Activated CD4-positive, alpha-beta T cell treated with anti-CD3 and anti-CD28 coated beads, Interleukin-2, amount 50 U/mL, for 1 hour (primary cell): ENCODE data around the gene FSTL5.
"Not testable (repeated sequence)": the region's sequence is repeated elsewhere in the genome, so short reads cannot be mapped to it uniquely, and the experiment has no call there.

ENCODE experiments used
- DNase-seq: peaks from one replicate; pipeline ENCODE4 v3.0.0-alpha.2; 2020

The FSTL5 gene

GRCh38 chr4:161823450-161823849, 340.4 kb downstream of the FSTL5 start:
- no peak for DNase-seq

GRCh38 chr4:161822174-161822573, 341.6 kb downstream of the FSTL5 start:
- DNase-seq, result no peak

- DNase-seq, result no peak
Observed at GRCh38 chr4:161817914-161818313, 345.9 kb downstream of the FSTL5 start.

- no peak for DNase-seq
Observed at GRCh38 chr4:161816958-161817357, 346.8 kb downstream of the FSTL5 start.

- DNase-seq, result no peak
Observed at GRCh38 chr4:161815841-161816240, 348.0 kb downstream of the FSTL5 start.

GRCh38 chr4:161813889-161814288, 349.9 kb downstream of the FSTL5 start:
- DNase-seq, result no peak

- DNase-seq, result no peak
Observed at GRCh38 chr4:161813389-161813788, 350.4 kb downstream of the FSTL5 start.

- no peak for DNase-seq
Observed at GRCh38 chr4:161803171-161803570, 360.6 kb downstream of the FSTL5 start.

- DNase-seq, result no peak
Observed at GRCh38 chr4:161799710-161800109, 364.1 kb downstream of the FSTL5 start.

GRCh38 chr4:161792991-161793390, 370.8 kb downstream of the FSTL5 start:
- DNase-seq, result no peak

GRCh38 chr4:161791796-161792556, 371.8 kb downstream of the FSTL5 start:
- no peak for DNase-seq

GRCh38 chr4:161767116-161767515, 396.7 kb downstream of the FSTL5 start:
- no peak for DNase-seq

- DNase-seq, result no peak
Observed at GRCh38 chr4:161762796-161763195, 401.0 kb downstream of the FSTL5 start.

GRCh38 chr4:161760008-161760407, 403.8 kb downstream of the FSTL5 start:
- no peak for DNase-seq

GRCh38 chr4:161758412-161758811, 405.4 kb downstream of the FSTL5 start:
- not testable (repeated sequence) for DNase-seq

GRCh38 chr4:161728929-161729328, 434.9 kb downstream of the FSTL5 start:
- no peak for DNase-seq

GRCh38 chr4:161721947-161722346, 441.9 kb downstream of the FSTL5 start:
- no peak for DNase-seq

- no peak for DNase-seq
Observed at GRCh38 chr4:161717084-161717483, 446.7 kb downstream of the FSTL5 start.

- DNase-seq, result no peak
Observed at GRCh38 chr4:161714931-161715330, 448.9 kb downstream of the FSTL5 start.

- no peak for DNase-seq
Observed at GRCh38 chr4:161714022-161714751, 449.6 kb downstream of the FSTL5 start.

- no peak for DNase-seq
Observed at GRCh38 chr4:161704653-161705052, 459.1 kb downstream of the FSTL5 start.

GRCh38 chr4:161704040-161704439, 459.8 kb downstream of the FSTL5 start:
- DNase-seq, result no peak

- DNase-seq, result no peak
Observed at GRCh38 chr4:161702287-161702686, 461.5 kb downstream of the FSTL5 start.

GRCh38 chr4:161696944-161697343, 466.9 kb downstream of the FSTL5 start:
- no peak for DNase-seq
